Lung (tissue), 12 donors: Measurements from ENCODE around the gene NUP42. TPM values are rescaled to one million over a fixed set of nuclear protein-coding genes. Genes with fewer than 3 reads are reported as not detected.

Experiments
- ATAC-seq: fragments of 200-7000 bp; cut with Tn5 transposase; one replicate; pipeline ENCODE4 v1.9.1; 2020; ENCODE audit warnings: moderate number of reproducible peaks; ENCODE audit not compliant: insufficient read depth, low FRiP score
- DNase-seq, 3 donors: peaks; one replicate each; pipeline ENCODE4 v3.0.0-alpha.2; 2013 to 2017
- H3K27ac ChIP-seq, 2 donors: one replicate each; pipeline ENCODE4 v1.5.1; 2013; ENCODE audit warnings: mild to moderate bottlenecking in 2 of 2, moderate library complexity in 2 of 2, control low read depth in 1 of 2, inconsistent platforms in 1 of 2, low read depth in 1 of 2, low read length in 1 of 2
- H3K27me3 ChIP-seq, 3 donors: one replicate each; pipeline ENCODE4 v1.5.1; 2013; ENCODE audit warnings: low read length in 2 of 3; ENCODE audit not compliant: control insufficient read depth in 3 of 3, insufficient read depth in 3 of 3
- H3K36me3 ChIP-seq, 4 donors: one replicate each; pipeline ENCODE4 v1.5.1; 2013; ENCODE audit warnings: low read length in 4 of 4, mild to moderate bottlenecking in 1 of 4, moderate library complexity in 1 of 4; ENCODE audit not compliant: control insufficient read depth in 4 of 4, insufficient read depth in 4 of 4
- H3K4me1 ChIP-seq, 5 donors: one replicate each; pipeline ENCODE4 v1.5.1; 2013; ENCODE audit warnings: low read length in 5 of 5, mild to moderate bottlenecking in 2 of 5, moderate library complexity in 1 of 5; ENCODE audit not compliant: control insufficient read depth in 5 of 5, insufficient read depth in 5 of 5
- H3K4me3 ChIP-seq: one replicate; pipeline ENCODE4 v1.5.1; 2013; ENCODE audit warnings: mild to moderate bottlenecking, control low read depth, moderate library complexity
- H3K9ac ChIP-seq, 2 donors: one replicate each; pipeline ENCODE4 v1.5.1; 2013; ENCODE audit warnings: low read length in 2 of 2, control low read depth in 1 of 2; ENCODE audit not compliant: insufficient read depth in 1 of 2
- H3K9me3 ChIP-seq, 4 donors: one replicate each; pipeline ENCODE4 v1.5.1; 2013; ENCODE audit warnings: low read length in 3 of 4, mild to moderate bottlenecking in 1 of 4, moderate library complexity in 1 of 4; ENCODE audit not compliant: control insufficient read depth in 4 of 4, insufficient read depth in 3 of 4
- CTCF ChIP-seq: IDR thresholded peaks from 2 replicates; pipeline ENCODE4 v1.5.1; 2012; ENCODE audit warnings: mild to moderate bottlenecking; ENCODE audit errors: control extremely low read depth, extremely low read depth
- WGBS, 2 donors: extraction: QIAGEN DNeasy Blood & Tissue Kit; methylation state at CpG; one replicate each; pipeline ENCODE4 v1.1.7; 2013; 5-methylcytosine and 5-hydroxymethylcytosine counted together
- polyA plus RNA-seq, 2 donors: library from polyadenylated mRNA; stranded (reverse); fragments of 200-250 nt; gene quantifications; one replicate each; pipeline ENCODE4 v1.2.1, GENCODE V29; 2013
- total RNA-seq, 2 donors: library from RNA; depleted of rRNA in 1 of 2; stranded (reverse); fragments of >200 nt in 1 of 2; gene quantifications; one replicate each; pipeline ENCODE4 v1.2.1, GENCODE V29; 2014 to 2021
- donor health status: control.
- donor health status: control.
- donor health status: Bipolar disorder and iron deficiency.
- donor health status: healthy.
- donor health status: DM: yes; HTN: yes; CAD: no.

Gene NUP42
- total and polyA plus RNA-seq, 4 donors: 20.2 to 45.3 (median 23.0) TPM

- H3K9me3 ChIP-seq: no peaks in the 10 kb centered on the region
- peaks cover 15 to 29% (median 16%) of the 10 kb centered on the region in 4 donors for H3K36me3 ChIP-seq
- no peak overlapping the region for H3K9ac ChIP-seq
- H3K27ac ChIP-seq: no peak overlapping the region
- no peak for ATAC-seq
- no peak for DNase-seq
- peaks cover 0 to under 1% (median 0%) of the 10 kb centered on the region in 3 donors for H3K27me3 ChIP-seq
- no peak overlapping the region for H3K4me3 ChIP-seq
- WGBS, 2 donors: 92 to 97% methylated on average over 2 of the region's 2 CpGs
- no peak for TF ChIP-seq CTCF
- H3K4me1 ChIP-seq: no peaks in the 10 kb centered on the region
Measured at GRCh38 chr7:23200331-23200730, 18.5 kb downstream of the NUP42 start.

GRCh38 chr7:23204241-23204640, 22.4 kb downstream of the NUP42 start:
- no peak overlapping the region for H3K4me3 ChIP-seq
- H3K9ac ChIP-seq: no peak overlapping the region
- no peak for ATAC-seq
- peaks cover 10 to 17% (median 13%) of the 10 kb centered on the region in 4 donors for H3K36me3 ChIP-seq
- H3K27ac ChIP-seq: no peak overlapping the region
- WGBS, 2 donors: 76 to 85% methylated on average over 1 of the region's 1 CpG
- H3K27me3 ChIP-seq: peaks cover 0 to 2% (median 0%) of the 10 kb centered on the region in 3 donors
- no peak for TF ChIP-seq CTCF
- no peaks in the 10 kb centered on the region for H3K4me1 ChIP-seq
- peaks cover 0 to 2% (median 0%) of the 10 kb centered on the region in 4 donors for H3K9me3 ChIP-seq
- DNase-seq: no peak

- ATAC-seq (no peak), DNase-seq (no peak)
- H3K9me3 ChIP-seq: peaks cover 0 to 2% (median 0%) of the 10 kb centered on the region in 4 donors
- no peak overlapping the region for H3K4me3 ChIP-seq
- 71 to 78% methylated on average over 2 of the region's 2 CpGs for WGBS, 2 donors
- H3K27me3 ChIP-seq: peaks cover 0 to 2% (median 0%) of the 10 kb centered on the region in 3 donors
- TF ChIP-seq CTCF: no peak
- no peak overlapping the region for H3K9ac ChIP-seq
- peak overlapping the region; percentile 14 to 60 for H3K27ac ChIP-seq
- H3K4me1 ChIP-seq: no peaks in the 10 kb centered on the region
- H3K36me3 ChIP-seq: peaks cover 2 to 8% (median 4%) of the 10 kb centered on the region in 4 donors
Measured at GRCh38 chr7:23205577-23205908, 23.7 kb downstream of the NUP42 start.
